Neural progenitor cell (in vitro differentiated cells): ENCODE data around the gene WDHD1. TPM values are rescaled to one million over a fixed set of nuclear protein-coding genes. Genes with fewer than 3 reads are reported as not detected.

Experiments used
- DNase-seq: peaks from one replicate; pipeline ENCODE4 v3.0.0-alpha.2; 2016; ENCODE audit warnings: low spot score
- H2AFZ ChIP-seq: fragments of 200-600 bp; sonication (generic); replicated peaks from 2 replicates; pipeline ENCODE4 v1.6.1; 2016; ENCODE audit warnings: antibody characterized with exemption
- H3F3A ChIP-seq: fragments of 200-600 bp; sonication (generic); 2 replicates; pipeline ENCODE4 v1.6.1; 2016; ENCODE audit warnings: antibody characterized with exemption, low read depth
- H3K27ac ChIP-seq: fragments of 200-600 bp; sonication (generic); 2 replicates; pipeline ENCODE4 v1.5.1; 2016; ENCODE audit warnings: mild to moderate bottlenecking
- H3K27me3 ChIP-seq: fragments of 200-600 bp; sonication (generic); 2 replicates; pipeline ENCODE4 v1.6.1; 2016; ENCODE audit warnings: mild to moderate bottlenecking, moderate library complexity
- H3K36me3 ChIP-seq: fragments of 200-600 bp; sonication (generic); 2 replicates; pipeline ENCODE4 v1.5.1; 2016
- H3K4me1 ChIP-seq: fragments of 200-600 bp; sonication (generic); 2 replicates; pipeline ENCODE4 v1.6.1; 2016; ENCODE audit warnings: mixed run types
- H3K4me2 ChIP-seq: fragments of 200-600 bp; sonication (generic); 2 replicates; pipeline ENCODE4 v1.6.1; 2016
- H3K4me3 ChIP-seq: fragments of 200-600 bp; sonication (generic); 2 replicates; pipeline ENCODE4 v1.5.1; 2016
- H3K79me2 ChIP-seq: fragments of 200-600 bp; sonication (generic); 2 replicates; pipeline ENCODE4 v1.6.1; 2016; ENCODE audit warnings: low read depth
- H3K9ac ChIP-seq: fragments of 200-600 bp; sonication (generic); 2 replicates; pipeline ENCODE4 v1.6.1; 2016
- H3K9me3 ChIP-seq: fragments of 200-600 bp; sonication (generic); 2 replicates; pipeline ENCODE4 v1.5.1; 2016; ENCODE audit warnings: low read depth
- H4K20me1 ChIP-seq: fragments of 200-600 bp; sonication (generic); 2 replicates; pipeline ENCODE4 v1.6.1; 2016; ENCODE audit warnings: low read depth
- H3K27ac Mint-ChIP-seq: 3 replicates; pipeline ENCODE4 v1.8.0; 2021; ENCODE audit warnings: mixed read lengths
- H3K27me3 Mint-ChIP-seq: 2 replicates; pipeline ENCODE4 v1.8.0; 2022; ENCODE audit warnings: low read depth, mild to moderate bottlenecking, inconsistent platforms, moderate library complexity, mixed read lengths; ENCODE audit not compliant: insufficient read depth
- H3K36me3 Mint-ChIP-seq: 3 replicates; pipeline ENCODE4 v1.8.0; 2021; ENCODE audit warnings: mixed read lengths
- H3K4me1 Mint-ChIP-seq: 3 replicates; pipeline ENCODE4 v1.8.0; 2021; ENCODE audit warnings: mixed read lengths
- H3K4me3 Mint-ChIP-seq: 3 replicates; pipeline ENCODE4 v1.8.0; 2021; ENCODE audit warnings: mild to moderate bottlenecking, moderate library complexity, mixed read lengths
- H3K9me3 Mint-ChIP-seq: 3 replicates; pipeline ENCODE4 v1.8.0; 2020; ENCODE audit warnings: mixed read lengths
- EZH2 ChIP-seq: fragments of 200-600 bp; sonication (generic); IDR thresholded peaks from 2 replicates; pipeline ENCODE4 v1.6.1; 2017; ENCODE audit warnings: antibody characterized with exemption, mild to moderate bottlenecking, moderate library complexity
- EZH2phosphoT487 ChIP-seq: fragments of 200-600 bp; sonication (generic); IDR thresholded peaks from 2 replicates; pipeline ENCODE4 v1.6.1; 2017; ENCODE audit warnings: antibody characterized with exemption
- total RNA-seq: library from RNA; depleted of rRNA; stranded (reverse); fragments of >200 nt; gene quantifications from 2 replicates; pipeline ENCODE4 v1.2.3, GENCODE V29; 2015; ENCODE audit warnings: low replicate concordance
- TF ChIP-seq, protein P1 (sequence below): fragments of 200-600 bp; sonication (generic); IDR thresholded peaks from 2 replicates; pipeline ENCODE4 v1.5.1; 2017; ENCODE audit warnings: antibody characterized with exemption, mild to moderate bottlenecking

Gene WDHD1
- total RNA-seq, 1 donor from 2014 or later = 82.0 TPM

DNA sequence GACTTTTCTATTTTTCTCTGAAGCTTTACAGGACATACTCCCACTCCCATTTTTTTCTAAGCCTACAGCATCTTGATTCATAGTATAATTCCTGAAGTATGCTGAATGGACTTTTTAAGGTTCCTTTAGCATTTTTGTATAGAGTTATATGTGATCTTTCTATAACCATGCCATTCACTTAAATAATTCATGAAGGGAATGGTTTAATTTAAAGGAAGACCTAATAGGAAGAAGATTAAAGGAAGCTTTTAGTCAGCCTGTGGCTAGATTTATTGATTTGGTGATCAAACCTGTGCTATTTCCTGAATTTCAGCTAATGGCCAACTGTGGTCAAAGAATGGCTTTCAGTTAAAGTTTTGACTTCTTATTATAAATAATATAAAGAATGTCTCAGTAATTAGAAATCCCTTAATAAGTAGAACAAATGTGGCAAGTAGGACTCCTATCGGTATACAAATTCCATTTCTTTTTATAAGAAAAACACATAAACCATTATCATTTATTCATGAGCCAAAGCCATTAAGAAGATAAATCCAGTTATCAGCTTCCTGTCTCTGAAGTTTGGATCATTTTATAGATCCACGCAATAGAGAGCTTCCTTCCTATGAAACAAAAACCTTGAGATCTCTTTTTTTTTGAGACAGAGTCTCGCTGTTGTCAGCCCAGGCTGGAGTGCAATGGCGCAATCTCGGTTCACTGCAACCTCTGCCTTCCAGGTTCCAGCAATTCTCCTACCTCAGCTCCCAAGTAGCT is 20.6 kb upstream of the WDHD1 start:
- H3K27me3 Mint-ChIP-seq = no peaks in the 10 kb centered on the region
- Histone ChIP-seq H3F3A (peaks cover 42% of the 10 kb centered on the region), H3K4me2 (no peak overlapping the region), H3K9me3 (no peaks in the 10 kb centered on the region), H4K20me1 (no peaks in the 10 kb centered on the region), H3K36me3 (peaks cover 4% of the 10 kb centered on the region), H3K27me3 (no peaks in the 10 kb centered on the region), H3K4me3 (no peak overlapping the region), H3K9ac (no peak overlapping the region), H3K27ac (no peak overlapping the region), H3K4me1 (peaks cover 4% of the 10 kb centered on the region), H2AFZ (no peak overlapping the region), H3K79me2 (peaks cover 9% of the 10 kb centered on the region)
- peaks cover 10% of the 10 kb centered on the region for H3K4me1 Mint-ChIP-seq
- no peak overlapping the region for H3K4me3 Mint-ChIP-seq
- TF ChIP-seq, protein P1, sequence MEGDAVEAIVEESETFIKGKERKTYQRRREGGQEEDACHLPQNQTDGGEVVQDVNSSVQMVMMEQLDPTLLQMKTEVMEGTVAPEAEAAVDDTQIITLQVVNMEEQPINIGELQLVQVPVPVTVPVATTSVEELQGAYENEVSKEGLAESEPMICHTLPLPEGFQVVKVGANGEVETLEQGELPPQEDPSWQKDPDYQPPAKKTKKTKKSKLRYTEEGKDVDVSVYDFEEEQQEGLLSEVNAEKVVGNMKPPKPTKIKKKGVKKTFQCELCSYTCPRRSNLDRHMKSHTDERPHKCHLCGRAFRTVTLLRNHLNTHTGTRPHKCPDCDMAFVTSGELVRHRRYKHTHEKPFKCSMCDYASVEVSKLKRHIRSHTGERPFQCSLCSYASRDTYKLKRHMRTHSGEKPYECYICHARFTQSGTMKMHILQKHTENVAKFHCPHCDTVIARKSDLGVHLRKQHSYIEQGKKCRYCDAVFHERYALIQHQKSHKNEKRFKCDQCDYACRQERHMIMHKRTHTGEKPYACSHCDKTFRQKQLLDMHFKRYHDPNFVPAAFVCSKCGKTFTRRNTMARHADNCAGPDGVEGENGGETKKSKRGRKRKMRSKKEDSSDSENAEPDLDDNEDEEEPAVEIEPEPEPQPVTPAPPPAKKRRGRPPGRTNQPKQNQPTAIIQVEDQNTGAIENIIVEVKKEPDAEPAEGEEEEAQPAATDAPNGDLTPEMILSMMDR = no peak
- TF ChIP-seq EZH2 (no peak), EZH2phosphoT487 (no peak)
- H3K9me3 Mint-ChIP-seq = peaks cover 2% of the 10 kb centered on the region
- peaks cover 12% of the 10 kb centered on the region for H3K36me3 Mint-ChIP-seq
- no peak for DNase-seq
- H3K27ac Mint-ChIP-seq = no peak overlapping the region

DNA sequence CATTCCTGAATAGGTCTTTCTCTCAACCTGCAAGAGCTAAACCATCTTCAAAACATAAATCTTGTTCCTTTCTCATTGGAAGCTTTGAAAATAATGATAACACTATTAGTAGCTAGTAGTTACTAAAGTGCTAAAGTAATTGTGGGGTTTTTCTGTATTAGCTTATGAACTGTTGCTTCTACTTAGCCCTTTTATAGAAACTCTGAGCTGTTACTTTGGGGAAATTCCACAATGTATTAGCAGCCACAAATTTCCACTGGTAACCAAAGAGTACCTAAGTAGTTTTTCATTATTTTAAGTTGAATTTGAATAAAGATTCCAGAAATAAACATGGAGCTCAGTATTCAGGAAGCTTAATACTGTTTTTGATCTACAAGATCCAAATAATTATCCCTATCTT is 18.2 kb upstream of the WDHD1 start:
- H3F3A ChIP-seq = peaks cover 31% of the 10 kb centered on the region
- no peak for TF ChIP-seq EZH2phosphoT487
- TF ChIP-seq EZH2 = no peak
- TF ChIP-seq, protein P1 = no peak
- H3K36me3 ChIP-seq = peaks cover 4% of the 10 kb centered on the region
- H3K9me3 ChIP-seq = no peaks in the 10 kb centered on the region
- H3K27me3 Mint-ChIP-seq = no peaks in the 10 kb centered on the region
- no peak overlapping the region for H2AFZ ChIP-seq
- H3K79me2 ChIP-seq = peaks cover 7% of the 10 kb centered on the region
- no peaks in the 10 kb centered on the region for H3K9me3 Mint-ChIP-seq
- no peak for DNase-seq
- no peaks in the 10 kb centered on the region for H4K20me1 ChIP-seq
- peaks cover 7% of the 10 kb centered on the region for H3K36me3 Mint-ChIP-seq
- H3K27ac Mint-ChIP-seq = no peak overlapping the region
- no peak overlapping the region for H3K27ac ChIP-seq
- H3K4me3 ChIP-seq = no peak overlapping the region
- no peak overlapping the region for H3K4me3 Mint-ChIP-seq
- no peaks in the 10 kb centered on the region for H3K4me1 Mint-ChIP-seq
- H3K9ac ChIP-seq = no peak overlapping the region
- H3K4me2 ChIP-seq = no peak overlapping the region
- no peaks in the 10 kb centered on the region for H3K4me1 ChIP-seq
- no peaks in the 10 kb centered on the region for H3K27me3 ChIP-seq

- Mint-ChIP-seq H3K36me3 (peaks cover 12% of the 10 kb centered on the region), H3K27ac (no peak overlapping the region)
Measured at GRCh38 chr14:55043528-55043927, 16.6 kb upstream of the WDHD1 start.

More at GRCh38 chr14:55043528-55043927, 16.6 kb upstream of the WDHD1 start:
- H3K27me3 ChIP-seq = no peaks in the 10 kb centered on the region
- H3K27ac ChIP-seq = no peak overlapping the region
- peaks cover 22% of the 10 kb centered on the region for H3F3A ChIP-seq
- H3K4me3 ChIP-seq = no peak overlapping the region
- no peaks in the 10 kb centered on the region for H3K4me1 Mint-ChIP-seq
- H3K9me3 ChIP-seq = no peaks in the 10 kb centered on the region
- H3K9me3 Mint-ChIP-seq = peaks cover 1% of the 10 kb centered on the region
- peaks cover 15% of the 10 kb centered on the region for H3K79me2 ChIP-seq
- no peak overlapping the region for H3K9ac ChIP-seq
- no peak overlapping the region for H2AFZ ChIP-seq
- H3K4me3 Mint-ChIP-seq = no peak overlapping the region
- H3K4me1 ChIP-seq = no peaks in the 10 kb centered on the region
- DNase-seq = no peak
- H3K27me3 Mint-ChIP-seq = no peaks in the 10 kb centered on the region
- H3K36me3 ChIP-seq = peaks cover 4% of the 10 kb centered on the region
- no peak overlapping the region for H3K4me2 ChIP-seq
- TF ChIP-seq, protein P1 = no peak
- TF ChIP-seq EZH2 (no peak), EZH2phosphoT487 (no peak)
- H4K20me1 ChIP-seq = no peaks in the 10 kb centered on the region
